OCI-LY1 (cell line): ENCODE measurements around the gene EFNB2.

Experiments used
- CTCF ChIP-seq: fragments of 200-600 bp; sonication (generic), shearing (Covaris generic); IDR thresholded peaks from 2 replicates; pipeline ENCODE4 v1.5.1; 2017; ENCODE audit warnings: mild to moderate bottlenecking, antibody characterized with exemption, low read length, moderate library complexity, mixed read lengths
- EZH2 ChIP-seq: fragments of 200-600 bp; sonication (generic), shearing (Covaris generic); IDR thresholded peaks from 2 replicates; pipeline ENCODE4 v1.8.0; 2017; ENCODE audit warnings: borderline replicate concordance, mixed run types, mild to moderate bottlenecking, antibody characterized with exemption, low read length, moderate library complexity, mixed read lengths

GRCh38 chr13:106443607-106444322 is 91.7 kb downstream of the EFNB2 start:
- no peak for TF ChIP-seq CTCF
- no peak for TF ChIP-seq EZH2
